HG03521 (cell line): ENCODE data around the gene AR.
"Not testable (repeated sequence)": the region's sequence is repeated elsewhere in the genome, so short reads cannot be mapped to it uniquely, and the experiment has no call there.

ENCODE experiments used
- ATAC-seq: cut with Tn5 transposase; IDR thresholded peaks from one replicate; pipeline ENCODE4 v1.9.1; 2021; ENCODE audit warnings: mild to moderate bottlenecking, moderate library complexity; ENCODE audit not compliant: unreplicated experiment

AR gene

DNA sequence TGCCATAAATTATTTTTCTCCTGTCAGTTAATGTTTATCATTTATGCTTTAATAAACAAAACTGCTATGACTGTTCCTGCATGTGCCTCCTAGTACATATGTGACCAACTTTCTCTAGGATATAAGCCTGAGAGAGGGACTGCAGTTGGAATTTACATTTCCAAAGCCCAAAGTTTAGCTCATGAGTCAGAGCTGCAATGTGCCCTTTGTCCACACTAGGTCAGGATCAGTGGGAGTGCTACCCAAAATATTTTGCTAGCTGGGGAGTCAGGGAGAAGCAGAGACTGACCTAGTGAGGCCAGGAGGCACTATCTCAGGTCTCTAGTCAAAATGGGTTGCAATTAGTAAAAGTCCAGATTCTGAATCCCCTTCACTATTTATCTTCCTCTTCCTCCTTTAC is 92.7 kb downstream of the AR start:
- ATAC-seq = no peak

DNA sequence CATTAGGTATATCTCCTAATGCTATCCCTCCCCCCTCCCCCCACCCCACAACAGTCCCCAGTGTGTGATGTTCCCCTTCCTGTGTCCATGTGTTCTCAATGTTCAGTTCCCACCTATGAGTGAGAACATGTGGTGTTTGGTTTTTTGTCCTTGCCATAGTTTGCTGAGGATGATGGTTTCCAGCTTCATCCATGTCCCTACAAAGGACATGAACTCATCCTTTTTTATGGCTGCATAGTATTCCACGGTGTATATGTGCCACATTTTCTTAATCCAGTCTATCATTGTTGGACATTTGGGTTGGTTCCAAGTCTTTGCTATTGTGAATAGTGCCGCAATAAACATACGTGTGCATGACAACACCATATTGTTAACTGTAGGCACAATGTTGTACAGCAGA is 93.5 kb downstream of the AR start:
- not testable (repeated sequence) for ATAC-seq

GRCh38 chrX:67648361-67648760 is 104.5 kb downstream of the AR start:
- ATAC-seq = no peak

DNA sequence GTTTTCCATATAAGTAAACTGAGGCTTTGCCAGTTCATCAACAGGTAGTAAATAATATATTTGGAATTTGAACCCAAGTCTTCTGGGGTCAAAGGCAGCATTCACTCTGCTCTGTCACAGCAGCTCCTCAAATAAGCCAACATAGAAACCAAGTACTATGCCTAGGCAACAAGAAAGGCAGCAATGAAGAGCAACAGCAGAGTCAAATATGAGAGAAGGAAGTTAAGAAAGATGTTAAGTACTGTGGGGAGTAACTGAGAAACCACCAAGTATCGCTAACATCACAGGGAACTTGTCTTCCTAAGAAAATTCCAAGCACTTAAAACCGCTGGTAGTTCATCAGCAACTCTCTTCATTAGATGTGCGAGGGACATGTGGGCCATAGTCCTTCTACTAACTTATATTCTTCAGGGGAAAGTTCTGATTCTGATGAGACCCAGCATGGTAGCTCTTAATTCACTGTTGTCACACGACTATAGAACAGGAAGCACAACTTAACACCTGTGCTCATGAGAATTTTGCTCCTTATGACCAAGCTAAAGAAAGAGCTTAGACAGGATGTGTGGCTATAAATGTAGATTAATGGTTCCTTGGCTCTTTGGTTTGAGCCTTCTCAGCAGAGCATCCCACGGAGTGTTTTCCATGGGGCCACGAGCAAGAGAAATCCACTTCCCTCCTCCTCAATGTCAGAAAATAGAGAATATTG is 107.8 kb downstream of the AR start:
- no peak for ATAC-seq

- no peak for ATAC-seq
Observed at GRCh38 chrX:67652543-67652942, 108.7 kb downstream of the AR start.

DNA sequence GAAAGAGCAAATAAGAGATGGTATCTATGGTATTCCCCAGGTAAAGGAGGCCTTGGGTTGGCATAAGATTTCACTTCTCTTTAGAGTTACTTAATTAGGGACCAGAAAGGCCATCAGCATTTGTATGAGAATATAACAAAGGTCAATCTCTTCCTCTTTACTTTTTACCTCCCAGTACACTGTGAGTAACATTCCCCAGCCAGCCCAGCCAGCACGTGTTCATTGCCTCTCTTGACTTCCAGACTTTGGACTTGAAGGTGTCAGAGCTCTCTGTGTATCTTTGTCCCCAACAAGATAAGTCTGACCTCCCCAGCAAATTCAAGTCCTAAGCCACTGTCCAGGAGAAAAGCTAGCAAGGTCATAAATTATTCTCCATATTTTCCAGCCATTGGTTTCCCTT is 110.5 kb downstream of the AR start:
- ATAC-seq = no peak

DNA sequence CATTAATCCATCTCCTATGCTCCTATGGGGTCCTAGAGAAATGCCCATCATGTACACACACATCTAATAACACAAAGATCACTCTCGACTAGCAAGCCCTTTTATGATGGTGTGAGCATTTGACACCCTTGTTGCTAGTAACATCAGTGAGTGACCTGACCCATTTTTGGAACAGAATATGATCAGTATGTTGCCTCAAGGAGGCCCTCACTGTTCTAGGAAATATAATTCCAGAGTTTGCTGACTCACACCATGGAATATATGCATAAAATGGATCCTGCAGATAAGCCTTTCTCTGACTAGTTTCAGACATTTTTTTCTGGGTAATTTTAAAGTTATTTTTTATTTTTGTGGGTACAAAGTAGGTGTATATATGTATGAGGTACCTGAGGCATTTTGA is 121.8 kb downstream of the AR start:
- ATAC-seq = no peak

GRCh38 chrX:67670717-67671116 is 126.9 kb downstream of the AR start:
- not testable (repeated sequence) for ATAC-seq

DNA sequence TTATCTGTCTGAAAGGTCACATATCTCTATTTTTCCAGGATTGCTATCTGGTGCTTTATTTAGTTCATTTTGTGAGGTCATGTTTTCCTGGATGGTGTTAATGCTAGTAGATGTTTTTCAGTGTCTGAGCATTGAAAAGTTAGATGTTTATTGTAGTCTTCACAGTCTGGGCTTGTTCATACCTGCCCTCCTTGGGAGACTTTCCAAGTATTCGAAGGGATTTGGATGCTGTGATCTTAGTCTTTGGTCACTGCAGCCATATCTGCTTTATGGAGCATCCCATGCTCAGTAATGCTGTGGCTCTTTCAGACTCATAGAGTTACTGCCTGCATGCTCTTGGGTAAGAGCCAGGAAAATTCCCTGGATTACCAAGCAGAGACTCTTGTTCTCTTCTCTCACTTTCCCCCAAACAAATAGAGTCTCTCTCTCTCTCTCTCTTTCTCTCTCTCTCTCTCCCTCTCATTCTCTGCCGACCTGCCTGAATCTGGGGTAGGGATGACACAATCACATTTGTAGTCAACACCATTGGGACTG is 130.0 kb downstream of the AR start:
- ATAC-seq = no peak

GRCh38 chrX:67674741-67675140 is 130.9 kb downstream of the AR start:
- ATAC-seq = no peak

- no peak for ATAC-seq
Observed at GRCh38 chrX:67684136-67684535, 140.3 kb downstream of the AR start.

- no peak for ATAC-seq
Observed at GRCh38 chrX:67692246-67692645, 148.4 kb downstream of the AR start.

DNA sequence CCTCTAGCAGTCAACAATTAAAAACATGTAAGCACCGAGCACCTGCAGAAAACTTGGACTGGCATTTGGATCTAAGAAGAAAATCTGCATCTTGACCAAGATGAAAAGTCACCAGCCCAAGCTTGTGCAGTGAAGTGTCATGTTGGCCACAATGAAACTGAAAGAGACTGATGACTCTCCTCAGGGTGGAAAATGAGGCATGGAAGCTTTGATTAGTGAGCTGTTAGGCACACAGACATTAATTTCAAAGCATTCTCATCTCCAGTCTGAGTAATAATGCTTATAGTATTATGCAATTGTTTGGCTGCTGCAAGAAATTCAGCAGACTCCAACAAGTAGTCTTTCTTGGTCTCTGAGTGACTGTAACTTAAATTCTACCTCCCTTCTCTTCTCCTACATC is 150.1 kb downstream of the AR start:
- ATAC-seq = no peak

DNA sequence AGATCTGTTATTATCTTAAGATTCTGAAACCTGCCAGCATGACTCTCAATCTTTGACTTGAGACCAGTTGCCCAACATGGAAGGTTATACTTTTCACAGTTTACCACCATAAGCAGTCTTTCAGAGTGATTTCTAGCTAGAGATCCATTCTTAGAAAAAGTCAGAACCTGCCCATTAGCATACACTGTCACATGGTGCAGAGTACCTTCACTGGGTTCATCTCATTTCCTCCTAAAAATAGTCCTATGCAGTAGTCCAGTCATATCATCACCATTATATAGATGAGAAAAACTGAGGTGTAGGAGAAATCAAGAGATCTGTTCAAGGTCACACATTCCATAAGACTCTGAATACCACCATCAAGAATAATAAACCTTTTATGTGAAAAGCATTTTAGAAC is 153.6 kb downstream of the AR start:
- no peak for ATAC-seq

GRCh38 chrX:67700602-67701001 is 156.8 kb downstream of the AR start:
- no peak for ATAC-seq

- ATAC-seq = no peak
Observed at GRCh38 chrX:67714004-67714403, 170.2 kb downstream of the AR start.

DNA sequence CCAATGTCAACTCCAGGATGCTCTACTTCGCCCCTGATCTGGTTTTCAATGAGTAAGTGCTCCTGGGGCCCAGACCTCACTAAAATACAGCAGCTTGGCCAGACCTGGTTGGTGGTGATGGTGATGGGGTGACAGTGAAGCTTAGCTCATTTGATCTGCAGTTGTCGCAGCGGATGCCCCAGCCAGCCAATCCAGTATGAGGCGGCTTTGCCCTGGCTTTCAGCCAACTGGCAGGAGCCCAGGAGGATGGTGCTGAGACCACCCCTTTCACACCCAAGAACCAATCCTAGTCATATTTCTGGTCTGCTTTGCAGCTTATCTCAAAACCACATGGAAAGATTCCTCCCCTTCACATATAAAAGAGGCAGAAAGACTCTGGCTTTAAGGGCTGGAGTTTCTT is 173.8 kb downstream of the AR start:
- no peak for ATAC-seq

GRCh38 chrX:67718926-67719325 is 175.1 kb downstream of the AR start:
- ATAC-seq = no peak

DNA sequence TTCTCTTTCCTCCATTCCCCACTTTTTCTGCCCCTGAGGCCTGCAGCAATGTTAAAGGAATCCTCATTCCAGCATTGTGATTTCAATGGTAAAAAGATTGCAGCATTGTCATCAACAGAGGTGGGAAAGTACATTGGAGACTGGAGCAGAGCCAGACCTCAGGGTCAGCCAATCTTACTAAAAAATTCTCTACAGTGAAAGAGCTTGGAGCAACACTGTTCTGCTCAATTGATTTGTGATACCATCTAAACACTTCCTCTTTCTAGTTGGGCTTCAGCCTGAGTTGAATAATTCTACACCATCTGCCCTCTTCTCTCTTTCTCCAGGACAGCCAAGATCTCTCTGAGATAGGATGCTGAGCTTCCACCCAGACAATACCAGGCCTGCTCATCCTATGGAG is 176.5 kb downstream of the AR start:
- ATAC-seq = no peak

DNA sequence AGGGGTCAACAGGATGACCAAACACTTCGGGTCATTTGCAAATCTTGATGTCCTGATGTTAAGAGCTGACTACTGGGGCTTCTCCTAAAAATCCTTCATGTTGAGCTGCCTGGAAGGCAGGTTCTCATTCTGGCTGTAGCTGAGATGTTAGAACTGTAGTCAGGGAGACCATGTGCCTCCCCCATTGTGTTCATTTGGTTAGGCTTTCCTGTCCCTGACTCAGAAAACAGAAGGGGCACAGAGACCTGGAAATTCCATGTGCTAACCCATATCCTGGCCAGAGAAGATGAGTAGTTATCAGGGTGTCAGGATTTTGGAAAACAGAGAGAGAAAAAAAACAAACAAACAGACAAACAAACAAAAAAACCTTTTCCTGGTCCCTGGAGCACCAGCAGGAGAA is 177.5 kb downstream of the AR start:
- ATAC-seq = no peak

DNA sequence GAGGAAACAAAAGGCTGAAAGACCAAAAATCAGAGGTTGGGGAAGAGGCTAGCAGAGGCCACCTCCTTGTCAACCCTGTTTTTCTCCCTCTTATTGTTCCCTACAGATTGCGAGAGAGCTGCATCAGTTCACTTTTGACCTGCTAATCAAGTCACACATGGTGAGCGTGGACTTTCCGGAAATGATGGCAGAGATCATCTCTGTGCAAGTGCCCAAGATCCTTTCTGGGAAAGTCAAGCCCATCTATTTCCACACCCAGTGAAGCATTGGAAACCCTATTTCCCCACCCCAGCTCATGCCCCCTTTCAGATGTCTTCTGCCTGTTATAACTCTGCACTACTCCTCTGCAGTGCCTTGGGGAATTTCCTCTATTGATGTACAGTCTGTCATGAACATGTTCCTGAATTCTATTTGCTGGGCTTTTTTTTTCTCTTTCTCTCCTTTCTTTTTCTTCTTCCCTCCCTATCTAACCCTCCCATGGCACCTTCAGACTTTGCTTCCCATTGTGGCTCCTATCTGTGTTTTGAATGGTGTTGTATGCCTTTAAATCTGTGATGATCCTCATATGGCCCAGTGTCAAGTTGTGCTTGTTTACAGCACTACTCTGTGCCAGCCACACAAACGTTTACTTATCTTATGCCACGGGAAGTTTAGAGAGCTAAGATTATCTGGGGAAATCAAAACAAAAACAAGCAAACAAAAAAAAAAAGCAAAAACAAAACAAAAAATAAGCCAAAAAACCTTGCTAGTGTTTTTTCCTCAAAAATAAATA is 179.9 kb downstream of the AR start:
- ATAC-seq = no peak

- ATAC-seq = no peak
Observed at GRCh38 chrX:67724359-67725110, 180.7 kb downstream of the AR start.
